Activated CD4-positive, alpha-beta T cell treated with anti-CD3 and anti-CD28 coated beads for 36 hours (primary cell): ENCODE measurements around the gene ENO2. TPM values are rescaled to one million over a fixed set of nuclear protein-coding genes. Genes with fewer than 3 reads are reported as not detected.
A peak's percentile ranks its signal among the peaks of the same experiment; 100 is the strongest.

Experiments
- ATAC-seq: fragments of 200-7000 bp; cut with Tn5 transposase; one replicate; pipeline ENCODE4 v1.10.0; 2021; ENCODE audit warnings: mild to moderate bottlenecking, moderate library complexity
- CTCF ChIA-PET: fragments of 350-600 bp; sonication (Branson Sonifier 250); formaldehyde crosslinking; loops from one replicate; lab custom pipeline; 2021; ENCODE audit warnings: antibody characterized with exemption; lab: Charles Lee
- POLR2A ChIA-PET: fragments of 350-600 bp; sonication (Branson Sonifier 250); formaldehyde crosslinking; loops from one replicate; lab custom pipeline; 2021; ENCODE audit warnings: antibody characterized with exemption, inconsistent platforms; lab: Charles Lee
- DNase-seq: peaks from one replicate; pipeline ENCODE4 v3.0.0-alpha.2; 2020
- H3K27ac Mint-ChIP-seq: one replicate; pipeline ENCODE4 v1.8.0; 2021; ENCODE audit warnings: mixed read lengths
- H3K27me3 Mint-ChIP-seq: one replicate; pipeline ENCODE4 v1.8.0; 2021; ENCODE audit warnings: mixed read lengths
- H3K36me3 Mint-ChIP-seq: one replicate; pipeline ENCODE4 v1.8.0; 2021; ENCODE audit warnings: low read depth, mixed read lengths
- H3K4me1 Mint-ChIP-seq: one replicate; pipeline ENCODE4 v1.8.0; 2021; ENCODE audit warnings: mixed read lengths
- H3K4me3 Mint-ChIP-seq: one replicate; pipeline ENCODE4 v1.8.0; 2021; ENCODE audit warnings: mild to moderate bottlenecking, moderate library complexity, mixed read lengths
- H3K9me3 Mint-ChIP-seq: one replicate; pipeline ENCODE4 v1.8.0; 2021; ENCODE audit warnings: low read depth, mixed read lengths
- intact Hi-C, 2 experiments: fragments of 100-400 bp; cut with DNase I in 1 of 2; cut with micrococcal nuclease in 1 of 2; formaldehyde crosslinking; loops; one replicate each; pipeline versions ENCODE4 v1.14.2 to v1.15.1; 2022 to 2024; cut with DNase I, micrococcal nuclease
- total RNA-seq, 2 experiments: library from RNA; stranded (reverse); gene quantifications; one replicate each; pipeline ENCODE4 v1.2.3, GENCODE V29; 2021

Gene ENO2
- total RNA-seq, 2 experiments from 2014 or later: 301 to 317 TPM

- Mint-ChIP-seq H3K36me3 (peaks cover 34% of the 10 kb centered on the region), H3K4me1 (peaks cover 32% of the 10 kb centered on the region), H3K4me3 (no peak overlapping the region), H3K27ac (no peak overlapping the region), H3K9me3 (no peaks in the 10 kb centered on the region), H3K27me3 (no peaks in the 10 kb centered on the region)
- POLR2A ChIA-PET: interaction anchor here (1.3 kb wide), 1 partner anchor 21 kb away, joined by 3 read pairs; the partner anchor contains the start of genes C12orf57 and RNU7-1
- ATAC-seq: no peak
- no peak for DNase-seq
- CTCF ChIA-PET: interaction anchor here (0.6 to 7.4 kb wide), 14 partner anchors 11 to 388 kb away, joined by 3 to 59 read pairs (median 4); partner anchors contain the start of genes C12orf57, LPCAT3 and RNU7-1
- intact Hi-C loops: no loop called here
These were observed 8.8 kb downstream of the ENO2 start for GRCh38 chr12:6923003-6923732.

GRCh38 chr12:6923851-6924250 is 9.5 kb downstream of the ENO2 start:
- ChIA-PET POLR2A (interaction anchor here (0.8 to 1.3 kb wide), 2 partner anchors 20 to 98 kb away, joined by 3 to 4 read pairs; partner anchors contain the start of genes C12orf57 and RNU7-1), CTCF (interaction anchor here (0.6 to 7.4 kb wide), 19 partner anchors 8 to 347 kb away, joined by 3 to 59 read pairs (median 3); partner anchors contain the start of genes C12orf57, LPCAT3 and RNU7-1)
- Mint-ChIP-seq H3K4me1 (peaks cover 36% of the 10 kb centered on the region), H3K27ac (no peak overlapping the region), H3K9me3 (no peaks in the 10 kb centered on the region), H3K4me3 (peak overlapping the region; percentile 29), H3K36me3 (peaks cover 36% of the 10 kb centered on the region), H3K27me3 (no peaks in the 10 kb centered on the region)
- DNase-seq: no peak
- intact Hi-C loops: loop anchor here (1.0 to 2.0 kb wide), 6 partner anchors 14 to 185 kb away; partner anchors contain the start of genes C1R (in 2 of the 2), C12orf57 (in 1 of the 2) and C1RL (in 1 of the 2)
- ATAC-seq: no peak

GRCh38 chr12:6925239-6925539 is 10.8 kb downstream of the ENO2 start:
- H3K27me3 Mint-ChIP-seq: no peaks in the 10 kb centered on the region
- DNase-seq (no peak), ATAC-seq (no peak)
- H3K4me3 Mint-ChIP-seq: no peak overlapping the region
- H3K36me3 Mint-ChIP-seq: peaks cover 26% of the 10 kb centered on the region
- POLR2A ChIA-PET: interaction anchor here (0.9 to 1.4 kb wide), 2 partner anchors 14 to 19 kb away, joined by 4 to 5 read pairs; partner anchors contain the start of genes C12orf57 and RNU7-1
- CTCF ChIA-PET: interaction anchor here (0.6 to 7.4 kb wide), 23 partner anchors 9 to 1739 kb away, joined by 3 to 59 read pairs (median 3); partner anchors contain the start of genes C12orf57, CDCA3, LPCAT3 and RNU7-1
- H3K4me1 Mint-ChIP-seq: peaks cover 44% of the 10 kb centered on the region
- no peak overlapping the region for H3K27ac Mint-ChIP-seq
- intact Hi-C loops: loop anchor here in 1 of 2 experiments (2.0 kb wide), 2 partner anchors 20 to 40 kb away; partner anchors contain the start of gene C12orf57
- H3K9me3 Mint-ChIP-seq: no peaks in the 10 kb centered on the region

- H3K36me3 Mint-ChIP-seq: peaks cover 28% of the 10 kb centered on the region
- no peak for DNase-seq
- no peak for ATAC-seq
- peak overlapping the region; percentile 77 for H3K4me3 Mint-ChIP-seq
- POLR2A ChIA-PET: interaction anchor here (0.9 to 2.0 kb wide), 3 partner anchors 14 to 18 kb away, joined by 4 to 10 read pairs (median 5); partner anchors contain the start of genes C12orf57 and RNU7-1
- no peak overlapping the region for H3K27ac Mint-ChIP-seq
- H3K9me3 Mint-ChIP-seq: no peaks in the 10 kb centered on the region
- peaks cover 47% of the 10 kb centered on the region for H3K4me1 Mint-ChIP-seq
- intact Hi-C loops: loop anchor here in 1 of 2 experiments (2.0 kb wide), 2 partner anchors 19 to 39 kb away; partner anchors contain the start of gene C12orf57
- CTCF ChIA-PET: interaction anchor here (0.6 to 7.4 kb wide), 28 partner anchors 8 to 1738 kb away, joined by 3 to 59 read pairs (median 4); partner anchors contain the start of genes C12orf57, C1RL, CDCA3 and LPCAT3
- H3K27me3 Mint-ChIP-seq: no peaks in the 10 kb centered on the region
These were observed 11.3 kb downstream of the ENO2 start for GRCh38 chr12:6925540-6926279.

- Mint-ChIP-seq H3K27me3 (no peaks in the 10 kb centered on the region), H3K4me3 (peak within 1 kb of the TSS; percentile 83), H3K36me3 (peaks cover 23% of the 10 kb centered on the region), H3K27ac (peak within 1 kb of the TSS; percentile 84), H3K9me3 (no peaks in the 10 kb centered on the region), H3K4me1 (peaks cover 57% of the 10 kb centered on the region)
- DNase-seq (peak; percentile 69), ATAC-seq (peak; percentile 31)
- ChIA-PET POLR2A (interaction anchor here (0.7 to 3.7 kb wide), 3 partner anchors 16 to 39 kb away, joined by 3 to 26 read pairs (median 10); partner anchors contain the start of genes C12orf57 and RNU7-1), CTCF (interaction anchor here (0.6 to 7.4 kb wide), 5 partner anchors 10 to 1104 kb away, joined by 4 to 59 read pairs (median 10); partner anchors contain the start of genes C12orf57 and RNU7-1)
- intact Hi-C loops: loop anchor here (1.0 to 2.0 kb wide), 3 partner anchors 10 to 34 kb away; partner anchors contain the start of gene ENO2 (in 1 of the 2)
These were observed 13.1 kb downstream of the ENO2 start, which contains the start of gene ATN1 for GRCh38 chr12:6927379-6928021. ATN1 (plus strand) TSS chr12:6927959; CDS start chr12:6934002, 6,043 bp downstream.

- Mint-ChIP-seq H3K9me3 (no peaks in the 10 kb centered on the region), H3K27ac (peak overlapping the region; percentile 83), H3K27me3 (no peaks in the 10 kb centered on the region), H3K4me3 (peak overlapping the region; percentile 83), H3K36me3 (peaks cover 22% of the 10 kb centered on the region), H3K4me1 (peaks cover 62% of the 10 kb centered on the region)
- POLR2A ChIA-PET: interaction anchor here (0.5 to 3.7 kb wide), 3 partner anchors 16 to 1024 kb away, joined by 3 to 26 read pairs (median 3); partner anchors contain the start of genes C12orf57, RNU7-1 and USP5
- ATAC-seq (no peak), DNase-seq (peak; percentile 39)
- CTCF ChIA-PET: interaction anchor here (0.6 to 7.4 kb wide), 4 partner anchors 10 to 59 kb away, joined by 3 to 59 read pairs (median 4); no protein-coding TSS in a partner anchor
- intact Hi-C loops: loop anchor here (1.0 to 2.0 kb wide), 2 partner anchors 9 to 13 kb away; partner anchors contain the start of gene ENO2 (in 1 of the 2)
These were observed 13.8 kb downstream of the ENO2 start for GRCh38 chr12:6928022-6928702.

GRCh38 chr12:6928703-6929407 is 14.5 kb downstream of the ENO2 start:
- ATAC-seq: no peak
- Mint-ChIP-seq H3K27me3 (no peaks in the 10 kb centered on the region), H3K4me1 (peaks cover 69% of the 10 kb centered on the region), H3K4me3 (peak overlapping the region; percentile 83), H3K27ac (peak overlapping the region; percentile 83), H3K36me3 (peaks cover 25% of the 10 kb centered on the region), H3K9me3 (no peaks in the 10 kb centered on the region)
- intact Hi-C loops: loop anchor here (1.0 to 2.0 kb wide), 2 partner anchors 8 to 14 kb away; partner anchors contain the start of gene ENO2 (in 1 of the 2)
- POLR2A ChIA-PET: interaction anchor here (0.5 to 3.7 kb wide), 3 partner anchors 16 to 1023 kb away, joined by 3 to 26 read pairs (median 3); partner anchors contain the start of genes C12orf57, RNU7-1 and USP5
- DNase-seq: no peak
- CTCF ChIA-PET: interaction anchor here (0.6 to 7.4 kb wide), 8 partner anchors 9 to 470 kb away, joined by 3 to 59 read pairs (median 3); no protein-coding TSS in a partner anchor

GRCh38 chr12:6929466-6930452 is 15.4 kb downstream of the ENO2 start:
- DNase-seq (no peak), ATAC-seq (no peak)
- CTCF ChIA-PET: interaction anchor here (0.7 to 7.4 kb wide), 6 partner anchors 8 to 88 kb away, joined by 3 to 59 read pairs (median 3); no protein-coding TSS in a partner anchor
- intact Hi-C loops: loop anchor here in 1 of 2 experiments (2.0 kb wide), 1 partner anchor 15 kb away; the partner anchor contains the start of gene ENO2
- H3K4me1 Mint-ChIP-seq: peaks cover 68% of the 10 kb centered on the region
- POLR2A ChIA-PET: interaction anchor here (0.9 to 3.7 kb wide), 2 partner anchors 15 to 78 kb away, joined by 3 to 26 read pairs; partner anchors contain the start of genes C12orf57, RNU7-1 and USP5
- no peaks in the 10 kb centered on the region for H3K9me3 Mint-ChIP-seq
- peak overlapping the region; percentile 83 for H3K4me3 Mint-ChIP-seq
- H3K27me3 Mint-ChIP-seq: no peaks in the 10 kb centered on the region
- H3K27ac Mint-ChIP-seq: peak overlapping the region; percentile 83
- H3K36me3 Mint-ChIP-seq: peaks cover 30% of the 10 kb centered on the region
